GM19238 (cell line): ENCODE measurements around the gene SCD.

Experiments used
- DNase-seq: peaks from one replicate; pipeline ENCODE4 v3.0.0; 2011; ENCODE audit warnings: low spot score; ENCODE audit not compliant: insufficient read length

The SCD gene

DNA sequence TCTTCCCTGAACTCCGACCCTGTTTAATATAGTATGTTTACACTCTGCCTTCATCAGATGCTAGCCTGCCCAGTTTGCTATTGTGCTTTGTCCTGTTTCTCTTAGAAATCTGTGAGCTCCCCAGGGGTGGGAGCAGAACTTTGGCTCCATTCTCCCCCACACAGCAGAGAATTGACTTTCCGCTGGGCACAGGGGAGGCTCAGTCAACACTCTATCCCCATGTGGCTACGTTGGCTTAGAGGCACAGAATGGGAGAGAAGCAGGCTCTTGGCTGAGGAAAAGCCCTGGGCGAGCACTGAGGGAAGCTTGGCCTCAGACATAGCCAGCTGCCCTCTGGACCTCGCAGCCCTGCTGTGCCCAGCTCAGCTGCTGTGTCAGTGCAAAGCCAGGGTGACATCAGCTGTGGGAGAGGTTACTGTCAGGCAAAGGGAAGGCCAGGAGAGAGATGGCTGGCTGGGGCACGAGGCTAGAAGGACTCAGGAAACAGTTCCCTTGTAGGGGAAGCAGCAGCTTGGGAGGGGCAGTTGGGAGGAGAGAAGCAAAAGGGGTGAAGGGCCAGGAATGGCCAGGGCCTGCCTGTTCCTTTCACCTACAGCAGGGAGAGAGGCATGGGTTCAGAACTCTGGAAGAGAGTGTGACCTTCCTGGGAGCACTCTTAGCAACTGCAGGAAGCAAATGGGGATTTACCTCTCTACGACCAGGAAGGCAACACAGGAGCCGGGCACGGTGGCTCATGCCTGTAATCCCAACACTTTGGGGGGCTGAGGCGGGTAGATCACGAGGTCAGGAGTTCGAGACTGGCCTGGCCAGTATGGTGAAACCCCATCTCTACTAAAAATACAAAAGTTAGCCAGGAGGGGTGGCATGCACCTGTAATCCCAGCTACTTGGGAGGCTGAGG is 5.8 kb upstream of the SCD start:
- DNase-seq, result no peak

DNA sequence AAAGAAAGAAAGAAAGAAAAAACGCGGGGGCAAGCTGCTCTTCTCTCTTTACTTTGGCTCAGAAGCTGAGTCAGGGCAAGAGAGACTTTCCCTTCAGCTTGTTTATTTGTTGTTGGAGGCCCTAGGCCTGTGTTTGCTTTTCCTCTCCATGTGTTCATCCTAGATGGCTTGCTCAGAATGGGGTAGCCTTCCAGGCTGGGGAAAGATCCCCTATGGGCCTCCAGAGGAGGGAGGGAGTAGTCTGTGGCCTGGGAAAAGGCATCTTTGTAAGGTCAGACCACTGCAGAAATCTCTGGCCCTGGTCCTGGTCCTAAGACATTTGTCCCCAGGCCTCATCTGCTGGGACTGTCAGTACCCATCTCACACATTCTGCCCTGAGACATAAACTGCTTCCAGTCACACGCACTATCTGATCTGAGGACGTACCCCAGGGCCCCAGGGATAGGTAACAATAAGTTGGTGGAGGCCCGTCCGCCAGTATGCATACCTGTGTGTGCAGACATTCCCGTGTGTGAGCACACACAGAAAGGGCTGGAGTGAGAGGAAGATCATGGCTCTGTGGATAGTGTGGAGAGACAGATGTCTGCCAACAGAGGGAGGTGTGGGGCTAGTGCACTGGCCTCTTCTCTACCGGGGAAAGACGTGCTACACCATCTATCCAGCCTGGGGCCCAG is 4.9 kb upstream of the SCD start:
- no peak for DNase-seq

DNA sequence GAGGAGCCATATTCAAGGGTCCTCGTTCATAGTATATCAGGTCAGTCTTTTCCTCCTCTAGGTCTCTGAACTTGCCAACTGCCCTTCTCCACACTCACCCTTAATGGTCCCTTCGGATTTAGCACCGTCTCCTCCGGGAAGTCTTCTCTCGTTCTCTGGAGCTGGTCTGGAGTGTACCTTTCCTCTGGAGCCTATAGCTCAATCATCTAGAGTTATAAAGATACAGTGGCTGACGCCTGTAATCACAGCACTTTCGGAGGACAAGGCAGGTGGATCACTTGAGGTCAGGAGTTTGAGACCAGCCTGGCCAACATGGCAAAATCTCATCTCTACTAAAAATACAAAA is 4.4 kb upstream of the SCD start:
- DNase-seq, result no peak

DNA sequence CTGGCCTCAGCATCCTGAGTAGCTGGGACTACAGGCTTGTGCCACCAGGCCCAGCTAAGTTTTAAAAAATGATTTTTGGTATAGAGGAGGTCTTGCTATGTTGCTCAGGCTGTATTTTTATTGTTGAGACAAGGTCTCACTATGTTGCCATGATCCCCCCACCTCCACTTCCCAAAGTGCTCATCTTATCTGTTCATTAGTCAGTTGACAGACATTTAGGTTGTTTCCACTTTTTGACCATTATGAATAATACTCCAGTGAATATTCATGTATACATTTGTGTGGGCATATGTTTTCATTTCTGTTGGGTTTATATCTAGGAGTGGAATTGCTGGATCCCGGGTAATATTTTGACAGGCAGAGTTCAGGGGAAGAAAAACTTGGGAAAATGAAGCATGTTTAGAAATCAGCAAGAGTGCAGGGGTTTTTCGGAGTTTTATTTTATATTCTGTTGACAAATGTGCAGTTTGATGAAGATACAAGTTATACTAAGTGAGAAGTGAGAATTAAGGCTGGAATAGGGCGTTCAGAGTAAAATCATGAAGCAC is 2.7 kb upstream of the SCD start:
- DNase-seq, result no peak

DNA sequence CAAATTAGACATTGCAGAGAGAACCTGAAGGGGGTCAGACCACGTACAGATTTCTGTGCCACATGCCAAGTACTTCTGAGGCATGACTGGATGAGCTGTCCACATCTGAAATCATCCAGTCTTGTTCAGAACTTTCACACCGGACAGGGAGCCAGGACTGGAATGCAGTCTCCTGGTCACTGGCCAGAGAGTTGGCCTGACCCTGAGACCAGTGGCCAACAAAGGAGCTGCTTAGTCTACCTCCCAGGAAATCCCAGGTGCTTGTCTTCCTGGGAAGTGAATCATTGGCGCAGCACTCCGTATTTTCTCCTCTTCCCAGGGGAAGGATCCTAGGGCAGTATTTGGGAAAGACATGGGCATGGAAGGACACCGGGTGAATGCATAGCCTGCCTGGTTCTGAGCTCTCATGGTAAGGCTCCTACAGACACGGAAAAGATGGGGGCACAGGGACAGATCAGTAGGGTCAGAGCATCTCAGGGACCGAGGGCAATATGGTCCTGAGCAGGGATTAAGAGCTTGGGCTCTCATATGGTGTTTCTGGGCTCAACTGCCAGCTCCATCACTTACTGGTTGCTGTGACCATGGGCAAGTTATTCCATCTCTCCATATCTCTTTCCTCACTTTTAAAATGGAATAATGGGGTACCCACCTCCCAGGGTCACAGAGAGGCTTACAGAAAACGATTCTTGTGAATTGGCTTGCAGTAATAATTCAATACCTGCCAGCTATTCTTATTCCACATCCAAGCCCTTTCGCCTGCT is 1.3 kb upstream of the SCD start:
- DNase-seq, result no peak

DNA sequence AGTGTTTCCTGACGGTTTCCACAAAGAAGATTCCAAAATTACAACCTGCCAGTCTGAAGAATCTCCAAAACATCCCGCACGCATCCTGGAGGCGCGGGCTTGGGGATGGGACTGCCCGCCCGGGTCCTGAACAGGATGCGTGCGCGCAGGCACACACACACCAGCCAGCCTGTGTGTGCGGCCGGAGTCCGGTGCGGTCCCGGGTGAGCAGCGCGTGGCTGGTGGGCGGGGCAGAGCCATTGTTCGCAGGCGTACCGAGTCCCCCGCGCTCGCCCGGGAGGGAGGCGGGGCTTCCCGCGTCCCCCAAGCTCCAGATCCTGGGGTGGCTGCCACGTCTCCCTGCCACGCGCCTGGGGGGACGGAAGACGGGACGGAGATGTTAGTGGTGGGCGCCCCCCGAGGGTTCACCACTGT is 675 bp upstream of the SCD start:
- DNase-seq, result peak; percentile 62

DNA sequence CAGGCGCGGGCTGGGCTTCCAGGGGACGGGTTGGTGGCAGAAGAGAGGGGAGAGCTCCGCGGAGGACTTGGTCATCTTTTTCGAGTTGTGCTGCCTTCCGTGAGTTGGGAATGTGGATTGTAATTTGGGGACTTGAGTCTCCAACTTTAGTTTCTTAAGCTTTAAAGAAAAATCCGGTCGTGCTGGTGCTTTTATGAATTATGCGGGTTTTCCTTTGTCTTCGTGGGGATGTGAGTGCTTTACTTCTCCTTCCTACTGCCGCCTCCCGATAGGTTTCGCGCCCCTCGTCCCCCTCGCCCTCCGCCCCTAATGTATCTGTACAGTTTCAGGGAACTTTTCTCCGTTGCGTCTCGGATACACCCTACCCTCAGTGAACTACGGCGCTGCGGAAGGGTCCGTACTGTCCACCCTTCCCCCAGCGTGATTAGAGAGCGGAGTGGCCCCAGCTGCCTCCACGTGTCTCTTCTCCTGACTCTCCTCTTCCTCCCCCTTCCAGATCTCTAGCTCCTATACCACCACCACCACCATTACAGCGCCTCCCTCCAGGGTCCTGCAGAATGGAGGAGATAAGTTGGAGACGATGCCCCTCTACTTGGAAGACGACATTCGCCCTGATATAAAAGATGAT is 649 bp downstream of the SCD start:
- DNase-seq, result no peak

DNA sequence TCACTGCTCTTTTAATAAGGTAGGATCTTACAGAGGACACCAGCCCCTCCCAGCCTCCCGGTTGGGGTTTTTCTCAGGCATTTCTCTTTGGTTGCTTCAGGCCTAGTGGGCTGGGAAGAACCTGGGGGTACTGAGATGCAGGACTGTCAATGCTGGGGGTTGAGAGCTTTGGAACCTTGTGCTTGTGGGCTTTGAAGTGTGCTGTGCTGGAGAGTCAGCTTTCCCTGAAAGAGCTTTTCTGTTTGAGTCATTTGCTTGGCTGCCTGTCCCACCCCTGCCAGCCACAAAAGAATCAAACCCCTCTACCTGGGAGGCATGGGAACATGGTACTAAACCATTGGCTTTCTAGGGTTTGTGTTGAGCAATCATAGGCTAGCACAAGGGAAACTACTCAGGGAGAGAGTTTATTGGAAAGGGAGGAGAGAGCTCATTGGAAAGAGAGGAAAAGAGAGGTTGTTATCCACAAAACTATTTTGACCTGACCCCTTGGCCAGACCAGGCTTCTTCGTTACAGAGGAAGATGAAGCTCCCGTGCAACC is 1.4 kb downstream of the SCD start:
- DNase-seq, result no peak

DNA sequence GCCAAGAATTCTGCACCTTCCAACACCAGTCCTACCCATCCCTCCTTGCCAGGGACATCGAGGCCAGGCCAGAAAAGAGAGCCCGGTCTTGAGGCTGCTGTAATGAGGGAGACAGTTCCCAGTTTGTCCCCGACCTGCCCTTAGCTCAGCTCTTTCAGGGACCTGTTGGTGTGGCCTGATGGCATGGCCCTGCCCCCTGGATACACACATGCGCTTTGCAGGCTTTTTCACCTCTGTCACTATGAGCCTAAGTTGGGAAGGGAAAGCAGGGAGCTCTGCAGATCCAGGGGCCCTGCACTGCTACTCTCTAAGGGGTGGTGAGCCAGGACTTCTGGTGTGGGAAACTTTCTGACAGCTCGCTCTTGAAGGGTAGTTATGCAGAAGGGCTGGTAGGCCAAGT is 2.1 kb downstream of the SCD start:
- DNase-seq, result no peak

DNA sequence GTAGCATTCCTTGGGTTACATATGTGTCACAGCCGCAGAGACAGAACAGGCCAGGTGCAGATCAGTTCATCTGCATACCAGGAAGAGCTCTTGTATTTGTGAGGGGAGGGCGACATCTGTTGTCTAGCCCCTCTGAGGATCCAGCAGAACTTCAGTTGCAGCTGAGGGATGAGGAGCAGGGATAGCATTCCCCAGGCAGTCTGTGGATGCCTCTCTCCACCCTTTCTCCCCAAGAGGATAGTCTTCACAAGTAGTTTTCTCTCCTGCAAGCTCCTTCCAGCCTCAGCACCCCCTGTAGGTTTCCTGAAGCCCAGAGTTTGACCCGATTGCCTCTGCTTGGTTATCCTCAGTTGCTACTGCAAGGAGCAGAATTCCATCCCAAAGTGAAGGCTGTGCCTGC is 2.6 kb downstream of the SCD start:
- DNase-seq, result no peak

DNA sequence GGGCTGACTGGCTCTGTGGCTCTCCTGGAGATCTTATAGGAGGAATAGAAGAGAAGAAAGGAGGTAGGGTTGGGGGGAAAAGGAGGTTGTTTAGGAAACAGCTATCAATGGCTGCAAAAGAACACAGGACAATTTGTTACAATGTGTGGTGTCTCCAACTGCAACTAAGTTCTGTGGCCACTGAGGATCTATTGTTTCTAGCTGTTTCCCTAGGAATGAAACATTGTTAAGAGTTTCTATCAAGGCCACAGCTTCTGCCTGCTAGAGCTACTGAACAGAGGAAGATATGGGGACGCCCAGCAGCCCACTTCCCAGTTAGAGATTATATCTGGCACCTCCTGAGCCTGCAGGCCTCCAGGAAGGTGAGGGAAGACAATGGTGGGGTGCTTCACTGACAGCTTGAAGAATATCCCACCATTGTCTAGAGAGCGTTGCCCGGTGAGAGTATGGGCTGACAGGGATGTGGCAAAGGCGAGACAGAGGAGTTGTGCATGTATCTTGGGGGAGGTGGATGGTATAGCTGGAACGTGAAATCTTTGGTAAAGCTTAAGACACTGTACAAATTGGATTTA is 4.0 kb downstream of the SCD start:
- DNase-seq, result no peak

DNA sequence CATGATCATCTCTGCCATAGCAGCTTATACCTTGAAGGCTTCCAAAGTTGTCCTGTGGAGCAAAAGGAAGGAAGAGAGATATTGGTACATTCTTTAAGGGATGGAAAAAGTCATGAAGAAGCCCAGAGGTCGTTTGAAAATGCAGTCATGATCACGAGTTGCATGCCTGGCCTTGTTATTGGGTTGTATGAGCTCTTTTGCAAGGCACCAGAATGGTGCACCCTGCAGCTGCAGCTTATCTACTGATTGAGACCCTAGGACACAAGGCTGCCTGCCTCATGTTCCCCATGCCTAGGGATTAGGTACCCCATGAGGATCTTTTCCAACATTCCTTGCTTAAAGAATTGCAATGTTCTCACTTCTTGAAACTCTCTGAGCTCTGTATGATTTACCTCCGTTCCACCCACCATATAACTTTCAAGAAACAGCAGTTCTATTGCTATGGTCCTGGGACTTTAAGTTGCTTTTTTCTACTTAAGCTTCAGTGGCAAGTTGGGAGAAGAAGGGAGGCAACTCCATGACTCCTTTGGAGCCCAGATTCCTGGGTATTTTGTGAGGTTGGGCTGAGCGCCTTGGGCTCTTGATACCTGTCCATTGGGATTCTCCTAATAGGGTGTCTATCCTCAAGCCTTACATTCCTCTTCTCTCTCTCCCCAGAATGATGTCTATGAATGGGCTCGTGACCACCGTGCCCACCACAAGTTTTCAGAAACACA is 6.9 kb downstream of the SCD start:
- DNase-seq, result no peak

DNA sequence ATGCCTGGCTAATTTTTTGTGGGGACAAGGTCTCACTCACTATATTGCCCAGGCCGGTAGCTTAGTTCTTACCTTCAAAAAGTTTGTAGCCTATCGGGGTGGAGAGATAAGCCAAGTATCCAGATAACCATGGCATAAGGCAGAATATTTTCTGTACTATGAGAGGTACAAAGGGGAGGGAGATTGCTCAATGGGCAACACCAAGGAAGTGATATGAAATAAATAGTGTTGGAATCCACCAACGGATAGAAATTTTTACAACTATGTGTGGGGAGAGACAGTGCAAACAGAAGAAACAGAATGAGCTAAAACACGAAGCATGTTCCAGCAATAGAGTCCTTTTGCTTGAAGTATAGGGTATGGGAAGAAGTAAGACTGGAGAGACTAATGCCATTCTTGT is 8.1 kb downstream of the SCD start:
- no peak for DNase-seq

DNA sequence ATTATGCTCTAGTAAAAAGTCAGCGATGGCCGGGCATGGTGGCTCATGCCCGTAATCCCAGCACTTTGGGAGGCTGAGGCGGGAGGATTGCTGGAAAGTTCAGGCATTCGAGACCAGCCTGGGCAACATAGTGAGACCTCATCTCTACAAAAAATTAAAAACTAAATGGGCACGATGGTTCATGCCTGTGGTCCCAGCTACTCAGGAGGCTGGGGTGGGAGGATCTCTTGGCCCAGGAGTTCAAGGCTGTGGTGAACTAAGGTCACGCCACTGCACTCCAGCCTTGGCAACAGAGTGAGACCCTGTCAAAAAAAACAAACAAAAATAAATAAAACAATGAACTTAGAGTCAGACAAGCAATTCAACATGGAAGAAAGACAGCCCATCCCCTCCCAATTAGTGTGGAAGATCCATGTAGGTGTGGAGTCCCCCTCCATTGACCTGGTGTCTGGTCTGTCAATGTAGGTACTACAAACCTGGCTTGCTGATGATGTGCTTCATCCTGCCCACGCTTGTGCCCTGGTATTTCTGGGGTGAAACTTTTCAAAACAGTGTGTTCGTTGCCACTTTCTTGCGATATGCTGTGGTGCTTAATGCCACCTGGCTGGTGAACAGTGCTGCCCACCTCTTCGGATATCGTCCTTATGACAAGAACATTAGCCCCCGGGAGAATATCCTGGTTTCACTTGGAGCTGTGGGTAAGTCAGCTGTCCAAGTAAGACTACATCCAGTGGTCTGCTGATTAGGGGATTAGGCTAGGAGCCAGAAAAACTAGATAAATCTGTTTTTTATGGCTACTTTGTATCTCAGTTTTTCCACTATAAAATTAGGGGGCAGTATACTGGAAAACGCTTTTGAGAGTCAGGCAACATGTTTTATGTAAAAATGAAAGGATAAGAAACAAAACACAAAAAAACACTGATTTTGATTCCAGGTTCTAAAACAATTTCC is 9.3 kb downstream of the SCD start:
- DNase-seq, result no peak

DNA sequence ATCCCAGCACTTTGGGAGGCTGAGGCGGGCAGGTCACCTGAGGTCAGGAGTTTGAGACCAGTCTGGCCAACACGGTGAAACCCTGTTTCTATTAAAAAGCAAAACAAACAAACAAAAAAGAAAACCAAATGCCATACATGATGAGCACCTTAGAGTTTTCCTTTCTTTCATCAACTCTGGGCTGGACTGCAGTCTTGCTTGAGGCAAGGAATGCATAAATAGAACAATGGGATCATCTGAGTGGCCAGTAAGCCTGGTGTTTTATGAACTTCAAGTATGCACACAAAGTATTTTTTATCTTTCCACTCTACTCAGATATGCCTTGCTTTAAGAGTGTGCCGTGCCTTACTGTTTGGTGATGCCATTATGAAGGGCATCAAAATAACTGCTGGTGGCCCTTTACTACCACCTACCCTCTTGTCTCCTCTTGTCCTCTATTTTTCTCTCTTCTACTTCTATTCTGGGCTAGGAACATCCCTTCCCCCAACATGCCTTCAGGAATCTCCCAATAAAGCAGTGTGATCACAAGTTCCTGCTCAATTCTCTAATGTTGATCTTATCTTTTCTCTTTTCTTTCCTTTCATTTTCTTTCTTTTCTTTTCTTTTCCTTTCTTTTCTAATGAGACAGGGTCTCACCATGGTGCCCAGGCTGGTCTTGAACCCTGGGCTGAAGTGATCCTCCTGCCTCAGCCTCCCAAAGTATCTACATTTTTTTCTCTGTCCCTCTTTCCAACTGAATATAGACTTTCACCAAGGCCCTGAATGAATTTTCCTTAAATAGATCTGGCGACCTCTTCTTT is 10.2 kb downstream of the SCD start:
- no peak for DNase-seq

DNA sequence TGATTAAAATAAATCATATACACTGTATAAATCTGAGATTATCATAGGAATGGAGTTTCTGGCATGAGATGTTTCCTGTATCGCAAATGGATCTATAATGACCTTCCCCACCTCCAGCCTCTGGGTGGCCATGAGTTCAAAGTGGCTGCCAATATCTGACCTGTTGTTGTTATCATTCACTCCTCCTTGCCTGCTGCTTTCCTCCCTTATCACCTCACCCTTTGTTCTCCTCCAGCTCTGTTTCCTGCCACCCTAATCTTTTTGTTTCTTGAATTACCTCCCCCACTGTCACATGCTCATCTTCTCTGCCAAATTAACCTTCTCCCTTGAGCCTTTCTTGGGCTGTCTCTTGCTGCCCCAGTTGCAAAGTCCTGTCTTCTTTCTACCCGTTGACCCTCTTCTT is 12.0 kb downstream of the SCD start:
- no peak for DNase-seq

DNA sequence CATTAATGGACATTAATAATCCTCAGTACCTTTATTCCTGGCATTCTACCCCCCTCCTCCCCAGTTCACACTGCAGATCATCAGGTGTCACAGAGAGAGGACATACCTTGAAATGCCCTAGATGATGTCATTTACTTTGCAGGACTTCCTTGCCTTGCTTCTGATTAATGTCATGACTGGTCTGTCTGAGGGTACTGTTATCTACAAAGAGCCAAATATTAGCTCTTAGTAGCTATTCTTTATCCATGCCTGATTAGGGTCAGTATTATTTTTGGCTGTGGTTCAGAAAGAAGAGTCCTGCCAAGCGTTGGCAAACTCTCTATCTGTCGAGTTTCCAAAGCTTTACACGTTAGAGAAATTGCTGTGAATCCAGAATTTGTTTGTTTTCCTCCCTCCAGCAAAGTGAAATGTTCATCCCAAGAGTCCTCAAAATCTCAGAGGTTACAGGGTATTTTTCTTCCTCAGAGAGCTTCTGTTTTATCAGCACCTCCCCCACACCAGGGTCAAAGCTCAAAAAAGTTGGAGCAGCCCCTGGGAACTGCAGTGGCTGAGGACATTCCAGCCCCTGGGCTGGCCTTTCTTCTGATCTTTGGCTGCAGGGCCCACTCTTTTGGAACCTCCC is 12.6 kb downstream of the SCD start:
- no peak for DNase-seq

DNA sequence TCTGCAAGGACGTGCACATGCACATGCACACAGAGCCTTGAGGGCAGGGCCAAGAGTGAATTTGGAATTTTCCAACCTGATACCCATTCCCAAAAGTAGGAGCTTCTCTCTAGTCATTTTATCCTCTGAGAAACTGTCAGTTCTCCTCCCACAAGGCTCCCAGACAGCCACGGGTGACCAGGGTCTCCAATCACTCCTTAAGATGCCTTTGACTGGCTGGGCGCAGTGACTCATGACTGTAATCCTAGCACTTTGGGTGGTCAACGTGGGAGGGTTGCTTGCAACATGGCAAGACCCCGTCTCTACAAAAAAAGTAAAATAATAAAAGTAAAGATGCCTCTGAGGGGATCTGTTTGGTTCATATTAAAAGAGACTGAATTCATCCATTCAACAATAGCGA is 13.2 kb downstream of the SCD start:
- no peak for DNase-seq
